K562 (cell line): ENCODE measurements around the gene XRN2. TPM values are rescaled to one million over a fixed set of nuclear protein-coding genes. Genes with fewer than 3 reads are reported as not detected.

ENCODE experiments used
- ATAC-seq: fragments of 200-7000 bp; cut with Tn5 transposase; 3 replicates; pipeline ENCODE4 v1.9.1; 2020; ENCODE audit warnings: moderate library complexity
- BruUV-seq: library from RNA; stranded (reverse); fragments of 400-500 nt; replicated peaks from 2 replicates; lab custom pipeline; 2021; lab: Mats Ljungman, UMichigan
- CTCF ChIA-PET: fragments of 300-600 bp; formaldehyde crosslinking; extraction: SDS; loops from one replicate; lab custom pipeline; 2021; ENCODE audit warnings: low intra/inter-chr PET ratio; lab: Yijun Ruan, JAX
- POLR2A ChIA-PET: fragments of 300-600, 350-650 bp; sonication (Branson Sonifier 250); formaldehyde crosslinking; extraction: SDS; loops from one replicate; lab custom pipeline; 2021; ENCODE audit warnings: antibody characterized with exemption, inconsistent platforms; lab: Yijun Ruan, JAX
- DNase-seq, 4 experiments: peaks; one replicate each; pipeline versions ENCODE4 v3.0.0 to v3.0.0-alpha.2; 2011 to 2018; ENCODE audit warnings: low spot score in 3 of 4, mixed read lengths in 3 of 4; ENCODE audit errors: extremely low read depth in 1 of 4
- FAIRE-seq: peaks from 2 replicates; lab custom pipeline; 2011; peaks lifted over from hg19 to GRCh38; lab: Jason Lieb, UNC
- H2AFZ ChIP-seq: 2 replicates; pipeline ENCODE4 v1.6.0; 2011; ENCODE audit warnings: low read depth, low read length, control low read depth, inconsistent platforms
- H3K27ac ChIP-seq: fragments of 200-600 bp; 3 replicates; pipeline ENCODE4 v1.8.0; 2011; ENCODE audit warnings: low read depth, mild to moderate bottlenecking, control low read depth, inconsistent platforms, low read length, moderate library complexity, mixed read lengths; ENCODE audit errors: extremely low read depth
- H3K27me3 ChIP-seq, 2 experiments: fragments of 300-600 bp in 1 of 2; 2 replicates in 1 of 2; 3 replicates in 1 of 2; pipeline versions ENCODE4 v1.6.0 to v1.8.0; 2011; ENCODE audit warnings: inconsistent platforms in 2 of 2, low read length in 2 of 2, mild to moderate bottlenecking in 1 of 2, mixed read lengths in 1 of 2, moderate library complexity in 1 of 2; ENCODE audit not compliant: control insufficient read depth in 2 of 2, insufficient read depth in 2 of 2
- H3K36me3 ChIP-seq: fragments of 300-600 bp; 3 replicates; pipeline ENCODE4 v1.8.0; 2011; ENCODE audit warnings: mild to moderate bottlenecking, low read length, inconsistent platforms; ENCODE audit not compliant: control insufficient read depth, insufficient read depth
- H3K4me1 ChIP-seq, 2 experiments: fragments of 200-600 bp in 1 of 2; replicated peaks in 1 of 2; 2 replicates in 1 of 2; 3 replicates in 1 of 2; pipeline versions ENCODE4 v1.5.1 to v1.8.0; 2011; ENCODE audit warnings: inconsistent platforms in 2 of 2, low read length in 2 of 2, mild to moderate bottlenecking in 1 of 2, mixed read lengths in 1 of 2, moderate library complexity in 1 of 2; ENCODE audit not compliant: control insufficient read depth in 2 of 2, insufficient read depth in 2 of 2
- H3K4me2 ChIP-seq: 2 replicates; pipeline ENCODE4 v1.6.1; 2011; ENCODE audit warnings: low read length, control low read depth, inconsistent platforms, mixed read lengths; ENCODE audit not compliant: insufficient read depth
- H3K4me3 ChIP-seq: fragments of 200-600 bp; sonication (generic), shearing (Covaris generic); 2 replicates; pipeline ENCODE4 v1.5.1; 2016; ENCODE audit warnings: control low read depth, inconsistent platforms
- H3K79me2 ChIP-seq: fragments of 200-600 bp; 3 replicates; pipeline ENCODE4 v1.8.0; 2011; ENCODE audit warnings: low read length, inconsistent platforms; ENCODE audit not compliant: control insufficient read depth, insufficient read depth
- H3K9ac ChIP-seq, 2 experiments: 2 replicates each; pipeline versions ENCODE4 v1.6.0 to v1.6.1; 2011; ENCODE audit warnings: low read depth in 2 of 2, low read length in 2 of 2, control low read depth in 1 of 2, inconsistent platforms in 1 of 2, mild to moderate bottlenecking in 1 of 2, mixed read lengths in 1 of 2; ENCODE audit not compliant: insufficient read depth in 1 of 2
- H3K9me1 ChIP-seq: one replicate; pipeline ENCODE4 v1.6.0; 2011; ENCODE audit warnings: inconsistent platforms, mild to moderate bottlenecking, low read length, moderate library complexity; ENCODE audit not compliant: control insufficient read depth, insufficient read depth
- H3K9me3 ChIP-seq: replicated peaks from 2 replicates; pipeline ENCODE4 v1.5.1; 2011; ENCODE audit warnings: low read depth, low read length, inconsistent platforms; ENCODE audit not compliant: control insufficient read depth, insufficient read depth
- H4K20me1 ChIP-seq: replicated peaks from 2 replicates; pipeline ENCODE4 v1.6.1; 2011; ENCODE audit warnings: low read length, inconsistent platforms, mixed read lengths; ENCODE audit not compliant: control insufficient read depth, insufficient read depth
- BACH1 ChIP-seq: fragments of 200-800 bp; sonication (Bioruptor generic); IDR thresholded peaks from 2 replicates; pipeline ENCODE4 v1.6.1; 2016; ENCODE audit warnings: missing genetic modification characterization, missing compliant biosample characterization
- BRF1 ChIP-seq: IDR thresholded peaks from 3 replicates; pipeline ENCODE4 v1.6.1; 2011; ENCODE audit warnings: borderline replicate concordance, mild to moderate bottlenecking; ENCODE audit not compliant: insufficient read length; ENCODE audit errors: extremely low read depth
- JUN ChIP-seq, 2 experiments: sonication (generic) in 1 of 2; formaldehyde crosslinking in 1 of 2; IDR thresholded peaks; 2 replicates each; pipeline versions ENCODE4 v1.6.1 to v1.8.0; 2012 to 2022; ENCODE audit warnings: borderline replicate concordance in 2 of 2, mild to moderate bottlenecking in 2 of 2, improper control_type of control experiment in 1 of 2, low read depth in 1 of 2, low read length in 1 of 2, missing genetic modification reagents in 1 of 2
- POLR3A ChIP-seq: IDR thresholded peaks from 2 replicates; pipeline ENCODE4 v1.6.1; 2011; ENCODE audit warnings: borderline replicate concordance, mild to moderate bottlenecking, moderate library complexity; ENCODE audit not compliant: insufficient read length, insufficient read depth; ENCODE audit errors: extremely low read depth
- RCOR1 ChIP-seq, 2 experiments: IDR thresholded peaks; 2 replicates each; pipeline ENCODE4 v1.6.1; 2012; ENCODE audit warnings: low read depth in 2 of 2, low read length in 2 of 2, borderline replicate concordance in 1 of 2, improper control_type of control experiment in 1 of 2
- SLC30A9 ChIP-seq: fragments of 250-450 bp; sonication (Bioruptor Pico); IDR thresholded peaks from 2 replicates; pipeline ENCODE4 v1.8.0; 2022; ENCODE audit warnings: mild to moderate bottlenecking, moderate library complexity
- SMC3 ChIP-seq: conservative IDR thresholded peaks from 2 replicates; pipeline ENCODE4 v1.6.1; 2011; ENCODE audit warnings: low read depth, low read length, improper control_type of control experiment; ENCODE audit not compliant: insufficient read depth
- SUPT5H ChIP-seq: fragments of 450-650 bp; IDR thresholded peaks from 2 replicates; pipeline ENCODE4 v1.6.1; 2016
- TCF7L2 ChIP-seq: fragments of 150-350 bp; IDR thresholded peaks from 2 replicates; pipeline ENCODE4 v1.6.1; 2016; ENCODE audit warnings: low read depth, mild to moderate bottlenecking, low read length, moderate library complexity
- XRCC4 ChIP-seq: IDR thresholded peaks from one replicate; pipeline ENCODE4 v1.6.1; 2011; ENCODE audit not compliant: insufficient read depth, insufficient read length; ENCODE audit errors: extremely low read depth
- WGBS: fragments of 100-300 bp; shearing (Covaris generic); methylation state at CpG from one replicate; pipeline ENCODE4 v1.1.6; 2016; ENCODE audit warnings: low coverage, mixed read lengths; ENCODE audit not compliant: insufficient coverage; ENCODE audit errors: missing lambda C conversion rate; 5-methylcytosine and 5-hydroxymethylcytosine counted together
- in situ Hi-C: fragments of 300-500 bp; cut with MboI; formaldehyde crosslinking; loops from 4 replicates; pipeline ENCODE4 v1.15.0; 2018; ENCODE audit warnings: inconsistent platforms, mixed read lengths
- intact Hi-C: fragments of 100-400 bp; cut with micrococcal nuclease; formaldehyde crosslinking; loops from 2 replicates; pipeline ENCODE4 v1.14.2; 2022
- polyA plus RNA-seq, 8 experiments: library from polyadenylated mRNA; depleted of rRNA in 4 of 8; stranded (reverse) in 5 of 8; unstranded in 3 of 8; fragments of >200 nt; fragmentation: Nextera tagmentation in 2 of 8; fragmentation: Illumina TruSeq in 1 of 8; extraction: Ambion mirVana in 2 of 8; extraction: Trizol in 1 of 8; gene quantifications; 2 replicates each; pipeline versions ENCODE4 v1.2.1 to v1.2.3, GENCODE V29; 2011 to 2014; ENCODE audit warnings: inconsistent platforms in 1 of 8, missing spikeins in 1 of 8
- total RNA-seq, 7 experiments: library from RNA; depleted of rRNA in 6 of 7; stranded (reverse); fragments of >200 nt in 6 of 7; fragmentation: Illumina TruSeq in 2 of 7; extraction: Trizol in 2 of 7; gene quantifications; 2 replicates each; pipeline versions ENCODE4 v1.2.1 to v1.2.3, GENCODE V29; 2011 to 2021; ENCODE audit warnings: low replicate concordance in 1 of 7
- TF ChIP-seq, protein P1 (sequence below): sonication (generic); formaldehyde crosslinking; IDR thresholded peaks from 2 replicates; pipeline ENCODE4 v1.8.0; 2023; ENCODE audit warnings: mild to moderate bottlenecking, missing genetic modification reagents

XRN2 gene
- total and polyA plus RNA-seq, 9 of the 15 experiments (the other 6 are each of a cell fraction or from before 2014, with no cell fraction given): 41.8 to 67.3 (median 51.4) TPM

DNA sequence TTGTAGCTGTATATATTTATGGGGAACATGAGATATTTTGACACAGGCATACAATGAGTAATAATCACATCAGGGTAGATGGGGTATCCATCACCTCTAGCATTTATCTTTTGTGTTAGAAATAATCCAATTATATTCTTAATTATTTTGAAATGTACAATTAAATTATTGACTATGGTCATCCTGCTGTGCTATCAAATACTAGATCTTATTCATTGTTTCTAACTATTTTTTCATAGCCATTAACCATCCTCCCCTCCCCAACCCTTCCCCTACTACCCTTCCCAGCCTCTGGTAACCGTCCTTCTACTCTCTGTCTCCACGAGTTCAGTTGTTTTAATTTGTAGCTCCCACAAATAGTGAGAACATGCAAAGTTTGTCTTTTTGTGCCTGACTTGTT is 65.7 kb downstream of the XRN2 start:
- no peak for TF ChIP-seq RCOR1 (IDR thresholded peaks at IDR 0.05; ENCODE audit: borderline replicate concordance in 1 of 2, low read depth in 2 of 2, low read length in 2 of 2)
- no peak for TF ChIP-seq XRCC4
- no peak for TF ChIP-seq TCF7L2
- TF ChIP-seq SMC3: no peak
- no peak for TF ChIP-seq SUPT5H
- TF ChIP-seq BACH1: no peak
- no peak for TF ChIP-seq BRF1
- no peak for TF ChIP-seq SLC30A9 (CRISPR knock-in tag)
- TF ChIP-seq, protein P1, sequence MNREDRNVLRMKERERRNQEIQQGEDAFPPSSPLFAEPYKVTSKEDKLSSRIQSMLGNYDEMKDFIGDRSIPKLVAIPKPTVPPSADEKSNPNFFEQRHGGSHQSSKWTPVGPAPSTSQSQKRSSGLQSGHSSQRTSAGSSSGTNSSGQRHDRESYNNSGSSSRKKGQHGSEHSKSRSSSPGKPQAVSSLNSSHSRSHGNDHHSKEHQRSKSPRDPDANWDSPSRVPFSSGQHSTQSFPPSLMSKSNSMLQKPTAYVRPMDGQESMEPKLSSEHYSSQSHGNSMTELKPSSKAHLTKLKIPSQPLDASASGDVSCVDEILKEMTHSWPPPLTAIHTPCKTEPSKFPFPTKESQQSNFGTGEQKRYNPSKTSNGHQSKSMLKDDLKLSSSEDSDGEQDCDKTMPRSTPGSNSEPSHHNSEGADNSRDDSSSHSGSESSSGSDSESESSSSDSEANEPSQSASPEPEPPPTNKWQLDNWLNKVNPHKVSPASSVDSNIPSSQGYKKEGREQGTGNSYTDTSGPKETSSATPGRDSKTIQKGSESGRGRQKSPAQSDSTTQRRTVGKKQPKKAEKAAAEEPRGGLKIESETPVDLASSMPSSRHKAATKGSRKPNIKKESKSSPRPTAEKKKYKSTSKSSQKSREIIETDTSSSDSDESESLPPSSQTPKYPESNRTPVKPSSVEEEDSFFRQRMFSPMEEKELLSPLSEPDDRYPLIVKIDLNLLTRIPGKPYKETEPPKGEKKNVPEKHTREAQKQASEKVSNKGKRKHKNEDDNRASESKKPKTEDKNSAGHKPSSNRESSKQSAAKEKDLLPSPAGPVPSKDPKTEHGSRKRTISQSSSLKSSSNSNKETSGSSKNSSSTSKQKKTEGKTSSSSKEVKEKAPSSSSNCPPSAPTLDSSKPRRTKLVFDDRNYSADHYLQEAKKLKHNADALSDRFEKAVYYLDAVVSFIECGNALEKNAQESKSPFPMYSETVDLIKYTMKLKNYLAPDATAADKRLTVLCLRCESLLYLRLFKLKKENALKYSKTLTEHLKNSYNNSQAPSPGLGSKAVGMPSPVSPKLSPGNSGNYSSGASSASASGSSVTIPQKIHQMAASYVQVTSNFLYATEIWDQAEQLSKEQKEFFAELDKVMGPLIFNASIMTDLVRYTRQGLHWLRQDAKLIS: no peak
- TF ChIP-seq JUN (IDR thresholded peaks at IDR 0.05; ENCODE audit: borderline replicate concordance, low read depth, low read length): no peak
- TF ChIP-seq JUN (CRISPR knock-in tag; IDR thresholded peaks at IDR 0.05; ENCODE audit: borderline replicate concordance): no peak
- TF ChIP-seq POLR3A: no peak
- ATAC-seq (no peak), FAIRE-seq (no peak), DNase-seq (no peak)
- POLR2A ChIA-PET: interaction anchor here (0.7 kb wide), 1 partner anchor 31 kb away, joined by 4 read pairs; no protein-coding TSS in a partner anchor
- no peaks in the 10 kb centered on the region for H3K27me3 ChIP-seq
- no peaks in the 10 kb centered on the region for H3K9me1 ChIP-seq
- in situ Hi-C loops: no loop called here
- no peak overlapping the region for H2AFZ ChIP-seq
- no peak overlapping the region for H3K4me2 ChIP-seq
- no peak overlapping the region for H3K9ac ChIP-seq
- H3K36me3 ChIP-seq: peaks cover 48% of the 10 kb centered on the region; the same call in 2 of the 3 replicates
- H3K4me3 ChIP-seq: no peak overlapping the region
- CTCF ChIA-PET: no interaction called here
- 40% methylated on average over 2 of the region's 2 CpGs for WGBS
- intact Hi-C loops: no loop called here
- no peaks in the 10 kb centered on the region for H3K4me1 ChIP-seq
- no TSS peak for BruUV-seq
- no peaks in the 10 kb centered on the region for H4K20me1 ChIP-seq
- no peaks in the 10 kb centered on the region for H3K9me3 ChIP-seq
- peaks cover 3% of the 10 kb centered on the region; the same call in 1 of the 3 replicates for H3K79me2 ChIP-seq
- H3K27ac ChIP-seq: no peak overlapping the region
